Fibroblast of pulmonary artery (primary cell): Measurements from ENCODE around the gene PRDX4.

ENCODE experiments used
- DNase-seq: peaks from one replicate; pipeline ENCODE4 v3.0.0-alpha.2; 2010; ENCODE audit warnings: low read depth
- H3K4me3 ChIP-seq: replicated peaks from 2 replicates; pipeline ENCODE4 v1.5.1; 2011; ENCODE audit warnings: low read depth, mild to moderate bottlenecking, control low read depth, low read length, moderate library complexity
- CTCF ChIP-seq: IDR thresholded peaks from 2 replicates; pipeline ENCODE4 v1.5.1; 2011; ENCODE audit warnings: mild to moderate bottlenecking, control low read depth, low read length, inconsistent platforms; ENCODE audit errors: missing control alignments

PRDX4 gene

GRCh38 chrX:23667239-23668177, at the start of gene PRDX4:
PRDX4 (plus strand) TSS chrX:23667493; CDS start chrX:23667571, 78 bp downstream.
- peak within 1 kb of the TSS; percentile 75 for H3K4me3 ChIP-seq
- TF ChIP-seq CTCF, result no peak
- peak; percentile 90 for DNase-seq

GRCh38 chrX:23621621-23622265, 45.5 kb upstream of the PRDX4 start:
- no peak for TF ChIP-seq CTCF
- no peak for DNase-seq
- H3K4me3 ChIP-seq, result no peak overlapping the region

DNA sequence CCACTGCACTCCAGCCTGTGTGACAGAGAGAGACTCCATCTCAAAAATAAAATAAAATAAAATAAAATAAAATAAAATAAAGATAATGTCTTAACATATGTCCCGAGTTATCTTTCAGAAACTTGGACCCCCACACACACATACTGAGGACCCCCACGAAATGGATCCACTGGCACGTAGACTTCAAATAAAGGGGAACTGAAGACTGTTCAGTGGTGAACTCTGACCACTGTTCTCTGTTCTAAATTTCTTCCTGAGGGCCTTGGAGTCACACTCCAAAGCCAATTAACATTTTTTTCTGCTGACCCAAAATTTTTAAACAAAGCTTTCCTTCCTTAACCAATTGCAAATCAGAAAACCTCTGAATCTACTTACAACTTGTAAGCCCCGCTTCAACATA, 43.5 kb upstream of the PRDX4 start:
- no peak for DNase-seq
- H3K4me3 ChIP-seq, result no peak overlapping the region
- no peak for TF ChIP-seq CTCF

GRCh38 chrX:23626651-23627050, 40.6 kb upstream of the PRDX4 start:
- no peak overlapping the region for H3K4me3 ChIP-seq
- no peak for TF ChIP-seq CTCF
- no peak for DNase-seq

GRCh38 chrX:23628131-23628530, 39.2 kb upstream of the PRDX4 start:
- DNase-seq, result no peak
- no peak for TF ChIP-seq CTCF
- no peak overlapping the region for H3K4me3 ChIP-seq

- no peak for TF ChIP-seq CTCF
Observed at GRCh38 chrX:23631136-23631535, 36.2 kb upstream of the PRDX4 start.

More at GRCh38 chrX:23631136-23631535, 36.2 kb upstream of the PRDX4 start:
- H3K4me3 ChIP-seq, result no peak overlapping the region
- DNase-seq, result no peak
